Measurements from ENCODE around the gene FBLL1. TPM values are rescaled to one million over a fixed set of nuclear protein-coding genes. Genes with fewer than 3 reads are reported as not detected.

FBLL1 gene
- total and polyA plus RNA-seq, 10 of the 15 experiments (the other 5 are each of a cell fraction or from before 2014, with no cell fraction given): 0.04 to 0.23 (median 0.15) TPM; not detected in 7

DNA sequence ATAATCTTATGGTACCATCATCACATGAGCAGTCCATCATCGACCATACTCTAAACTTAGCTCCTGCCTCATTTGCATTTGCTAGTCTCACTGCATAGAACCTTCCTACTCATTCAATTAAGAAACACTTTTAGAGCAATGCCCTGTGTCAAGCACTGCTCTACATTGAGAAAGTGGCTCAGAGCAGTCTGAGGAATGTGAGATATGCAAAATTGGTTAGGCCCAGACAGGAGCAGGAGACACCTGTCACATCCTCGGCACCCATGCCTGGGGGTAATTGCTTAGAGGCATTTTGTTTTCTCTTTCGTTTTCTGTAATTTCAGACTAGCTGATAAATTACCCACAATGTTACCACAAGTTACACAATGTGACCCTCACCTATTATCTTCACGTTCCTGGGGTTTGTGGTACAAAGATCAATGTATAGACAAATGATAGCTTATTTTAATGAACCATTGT is 47.7 kb upstream of the FBLL1 start (continued):
- TF ChIP-seq CBFB (IDR thresholded peaks at IDR 0.05; ENCODE audit: low read depth): no peak
- TF ChIP-seq, protein P1, sequence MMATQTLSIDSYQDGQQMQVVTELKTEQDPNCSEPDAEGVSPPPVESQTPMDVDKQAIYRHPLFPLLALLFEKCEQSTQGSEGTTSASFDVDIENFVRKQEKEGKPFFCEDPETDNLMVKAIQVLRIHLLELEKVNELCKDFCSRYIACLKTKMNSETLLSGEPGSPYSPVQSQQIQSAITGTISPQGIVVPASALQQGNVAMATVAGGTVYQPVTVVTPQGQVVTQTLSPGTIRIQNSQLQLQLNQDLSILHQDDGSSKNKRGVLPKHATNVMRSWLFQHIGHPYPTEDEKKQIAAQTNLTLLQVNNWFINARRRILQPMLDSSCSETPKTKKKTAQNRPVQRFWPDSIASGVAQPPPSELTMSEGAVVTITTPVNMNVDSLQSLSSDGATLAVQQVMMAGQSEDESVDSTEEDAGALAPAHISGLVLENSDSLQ (IDR thresholded peaks at IDR 0.05): peak; percentile 90
- peak; percentile 86 for TF ChIP-seq RUNX3 (IDR thresholded peaks at IDR 0.05; ENCODE audit: low read length)
- TF ChIP-seq NBN (IDR thresholded peaks at IDR 0.05): 0 out of 2 replicates have a peak, but pooled peaks have one; percentile 24
- TF ChIP-seq MEF2A (IDR thresholded peaks at IDR 0.05; ENCODE audit: insufficient read depth, low read depth, low read length): peak; percentile 25; the same call in 1 of the 2 replicates
- 0 out of 2 replicates have a peak, but pooled peaks have one; percentile 36 for TF ChIP-seq JUND (IDR thresholded peaks at IDR 0.05; ENCODE audit: low read depth, low read length)
- no peak for TF ChIP-seq RELA (IDR thresholded peaks at IDR 0.05; ENCODE audit: borderline replicate concordance, partially characterized antibody)
- no peak for TF ChIP-seq CHD1 (IDR thresholded peaks at IDR 0.05; ENCODE audit: low read depth, low read length)
- no peak for TF ChIP-seq SMAD1 (IDR thresholded peaks at IDR 0.05; ENCODE audit: low read depth, partially characterized antibody)
- peak; percentile 54; the same call in 1 of the 2 replicates for TF ChIP-seq MXI1 (IDR thresholded peaks at IDR 0.05; ENCODE audit: low read depth, low read length)
- no peak; a peak in 1 of 4 replicates for TF ChIP-seq CEBPB (IDR thresholded peaks at IDR 0.05; ENCODE audit: borderline replicate concordance in 1 of 2, low read depth in 2 of 2, low read length in 2 of 2)
- peak; percentile 97 for TF ChIP-seq POU2F2 (IDR thresholded peaks at IDR 0.05; ENCODE audit: borderline replicate concordance, low read depth, low read length)
- TF ChIP-seq, protein P2, sequence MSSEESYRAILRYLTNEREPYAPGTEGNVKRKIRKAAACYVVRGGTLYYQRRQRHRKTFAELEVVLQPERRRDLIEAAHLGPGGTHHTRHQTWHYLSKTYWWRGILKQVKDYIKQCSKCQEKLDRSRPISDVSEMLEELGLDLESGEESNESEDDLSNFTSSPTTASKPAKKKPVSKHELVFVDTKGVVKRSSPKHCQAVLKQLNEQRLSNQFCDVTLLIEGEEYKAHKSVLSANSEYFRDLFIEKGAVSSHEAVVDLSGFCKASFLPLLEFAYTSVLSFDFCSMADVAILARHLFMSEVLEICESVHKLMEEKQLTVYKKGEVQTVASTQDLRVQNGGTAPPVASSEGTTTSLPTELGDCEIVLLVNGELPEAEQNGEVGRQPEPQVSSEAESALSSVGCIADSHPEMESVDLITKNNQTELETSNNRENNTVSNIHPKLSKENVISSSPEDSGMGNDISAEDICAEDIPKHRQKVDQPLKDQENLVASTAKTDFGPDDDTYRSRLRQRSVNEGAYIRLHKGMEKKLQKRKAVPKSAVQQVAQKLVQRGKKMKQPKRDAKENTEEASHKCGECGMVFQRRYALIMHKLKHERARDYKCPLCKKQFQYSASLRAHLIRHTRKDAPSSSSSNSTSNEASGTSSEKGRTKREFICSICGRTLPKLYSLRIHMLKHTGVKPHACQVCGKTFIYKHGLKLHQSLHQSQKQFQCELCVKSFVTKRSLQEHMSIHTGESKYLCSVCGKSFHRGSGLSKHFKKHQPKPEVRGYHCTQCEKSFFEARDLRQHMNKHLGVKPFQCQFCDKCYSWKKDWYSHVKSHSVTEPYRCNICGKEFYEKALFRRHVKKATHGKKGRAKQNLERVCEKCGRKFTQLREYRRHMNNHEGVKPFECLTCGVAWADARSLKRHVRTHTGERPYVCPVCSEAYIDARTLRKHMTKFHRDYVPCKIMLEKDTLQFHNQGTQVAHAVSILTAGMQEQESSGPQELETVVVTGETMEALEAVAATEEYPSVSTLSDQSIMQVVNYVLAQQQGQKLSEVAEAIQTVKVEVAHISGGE (CRISPR knock-in tag; IDR thresholded peaks at IDR 0.05): no peak
- 0 out of 2 replicates have a peak, but pooled peaks have one; percentile 13 for TF ChIP-seq JUNB (IDR thresholded peaks at IDR 0.05)
- 0 out of 2 replicates have a peak, but pooled peaks have one; percentile 18 for TF ChIP-seq STAT3 (IDR thresholded peaks at IDR 0.05; ENCODE audit: low read depth, low read length)
- TF ChIP-seq MTA2 (IDR thresholded peaks at IDR 0.05; ENCODE audit: low read depth): peak; percentile 88
- TF ChIP-seq, protein P3, sequence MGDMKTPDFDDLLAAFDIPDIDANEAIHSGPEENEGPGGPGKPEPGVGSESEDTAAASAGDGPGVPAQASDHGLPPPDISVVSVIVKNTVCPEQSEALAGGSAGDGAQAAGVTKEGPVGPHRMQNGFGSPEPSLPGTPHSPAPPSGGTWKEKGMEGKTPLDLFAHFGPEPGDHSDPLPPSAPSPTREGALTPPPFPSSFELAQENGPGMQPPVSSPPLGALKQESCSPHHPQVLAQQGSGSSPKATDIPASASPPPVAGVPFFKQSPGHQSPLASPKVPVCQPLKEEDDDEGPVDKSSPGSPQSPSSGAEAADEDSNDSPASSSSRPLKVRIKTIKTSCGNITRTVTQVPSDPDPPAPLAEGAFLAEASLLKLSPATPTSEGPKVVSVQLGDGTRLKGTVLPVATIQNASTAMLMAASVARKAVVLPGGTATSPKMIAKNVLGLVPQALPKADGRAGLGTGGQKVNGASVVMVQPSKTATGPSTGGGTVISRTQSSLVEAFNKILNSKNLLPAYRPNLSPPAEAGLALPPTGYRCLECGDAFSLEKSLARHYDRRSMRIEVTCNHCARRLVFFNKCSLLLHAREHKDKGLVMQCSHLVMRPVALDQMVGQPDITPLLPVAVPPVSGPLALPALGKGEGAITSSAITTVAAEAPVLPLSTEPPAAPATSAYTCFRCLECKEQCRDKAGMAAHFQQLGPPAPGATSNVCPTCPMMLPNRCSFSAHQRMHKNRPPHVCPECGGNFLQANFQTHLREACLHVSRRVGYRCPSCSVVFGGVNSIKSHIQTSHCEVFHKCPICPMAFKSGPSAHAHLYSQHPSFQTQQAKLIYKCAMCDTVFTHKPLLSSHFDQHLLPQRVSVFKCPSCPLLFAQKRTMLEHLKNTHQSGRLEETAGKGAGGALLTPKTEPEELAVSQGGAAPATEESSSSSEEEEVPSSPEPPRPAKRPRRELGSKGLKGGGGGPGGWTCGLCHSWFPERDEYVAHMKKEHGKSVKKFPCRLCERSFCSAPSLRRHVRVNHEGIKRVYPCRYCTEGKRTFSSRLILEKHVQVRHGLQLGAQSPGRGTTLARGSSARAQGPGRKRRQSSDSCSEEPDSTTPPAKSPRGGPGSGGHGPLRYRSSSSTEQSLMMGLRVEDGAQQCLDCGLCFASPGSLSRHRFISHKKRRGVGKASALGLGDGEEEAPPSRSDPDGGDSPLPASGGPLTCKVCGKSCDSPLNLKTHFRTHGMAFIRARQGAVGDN (IDR thresholded peaks at IDR 0.05): 0 out of 2 replicates have a peak, but pooled peaks have one; percentile 16
- TF ChIP-seq, protein P4, sequence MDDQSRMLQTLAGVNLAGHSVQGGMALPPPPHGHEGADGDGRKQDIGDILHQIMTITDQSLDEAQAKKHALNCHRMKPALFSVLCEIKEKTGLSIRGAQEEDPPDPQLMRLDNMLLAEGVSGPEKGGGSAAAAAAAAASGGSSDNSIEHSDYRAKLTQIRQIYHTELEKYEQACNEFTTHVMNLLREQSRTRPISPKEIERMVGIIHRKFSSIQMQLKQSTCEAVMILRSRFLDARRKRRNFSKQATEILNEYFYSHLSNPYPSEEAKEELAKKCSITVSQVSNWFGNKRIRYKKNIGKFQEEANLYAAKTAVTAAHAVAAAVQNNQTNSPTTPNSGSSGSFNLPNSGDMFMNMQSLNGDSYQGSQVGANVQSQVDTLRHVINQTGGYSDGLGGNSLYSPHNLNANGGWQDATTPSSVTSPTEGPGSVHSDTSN (IDR thresholded peaks at IDR 0.05; ENCODE audit: insufficient replicate concordance, low read depth, low read length): peak; percentile 43
- no peak for TF ChIP-seq POLR2AphosphoS2 (IDR thresholded peaks at IDR 0.05; ENCODE audit: low read depth, low read length)
